Activated CD4-positive, alpha-beta T cell treated with anti-CD3 and anti-CD28 coated beads for 36 hours (primary cell): Measurements from ENCODE around the gene RGS17. TPM values are rescaled to one million over a fixed set of nuclear protein-coding genes. Genes with fewer than 3 reads are reported as not detected.

Experiments
- ATAC-seq: fragments of 200-7000 bp; cut with Tn5 transposase; one replicate; pipeline ENCODE4 v1.10.0; 2021; ENCODE audit warnings: mild to moderate bottlenecking, moderate library complexity
- CTCF ChIA-PET: fragments of 350-600 bp; sonication (Branson Sonifier 250); formaldehyde crosslinking; loops from one replicate; lab custom pipeline; 2021; ENCODE audit warnings: antibody characterized with exemption; lab: Charles Lee
- POLR2A ChIA-PET: fragments of 350-600 bp; sonication (Branson Sonifier 250); formaldehyde crosslinking; loops from one replicate; lab custom pipeline; 2021; ENCODE audit warnings: antibody characterized with exemption, inconsistent platforms; lab: Charles Lee
- DNase-seq: peaks from one replicate; pipeline ENCODE4 v3.0.0-alpha.2; 2020
- H3K27ac Mint-ChIP-seq: one replicate; pipeline ENCODE4 v1.8.0; 2021; ENCODE audit warnings: mixed read lengths
- H3K27me3 Mint-ChIP-seq: one replicate; pipeline ENCODE4 v1.8.0; 2021; ENCODE audit warnings: mixed read lengths
- H3K36me3 Mint-ChIP-seq: one replicate; pipeline ENCODE4 v1.8.0; 2021; ENCODE audit warnings: low read depth, mixed read lengths
- H3K4me1 Mint-ChIP-seq: one replicate; pipeline ENCODE4 v1.8.0; 2021; ENCODE audit warnings: mixed read lengths
- H3K4me3 Mint-ChIP-seq: one replicate; pipeline ENCODE4 v1.8.0; 2021; ENCODE audit warnings: mild to moderate bottlenecking, moderate library complexity, mixed read lengths
- H3K9me3 Mint-ChIP-seq: one replicate; pipeline ENCODE4 v1.8.0; 2021; ENCODE audit warnings: low read depth, mixed read lengths
- intact Hi-C, 2 experiments: fragments of 100-400 bp; cut with DNase I in 1 of 2; cut with micrococcal nuclease in 1 of 2; formaldehyde crosslinking; loops; one replicate each; pipeline versions ENCODE4 v1.14.2 to v1.15.1; 2022 to 2024; cut with DNase I, micrococcal nuclease
- total RNA-seq, 2 experiments: library from RNA; stranded (reverse); gene quantifications; one replicate each; pipeline ENCODE4 v1.2.3, GENCODE V29; 2021

RGS17 gene
- total RNA-seq, 2 experiments from 2014 or later = not detected

DNA sequence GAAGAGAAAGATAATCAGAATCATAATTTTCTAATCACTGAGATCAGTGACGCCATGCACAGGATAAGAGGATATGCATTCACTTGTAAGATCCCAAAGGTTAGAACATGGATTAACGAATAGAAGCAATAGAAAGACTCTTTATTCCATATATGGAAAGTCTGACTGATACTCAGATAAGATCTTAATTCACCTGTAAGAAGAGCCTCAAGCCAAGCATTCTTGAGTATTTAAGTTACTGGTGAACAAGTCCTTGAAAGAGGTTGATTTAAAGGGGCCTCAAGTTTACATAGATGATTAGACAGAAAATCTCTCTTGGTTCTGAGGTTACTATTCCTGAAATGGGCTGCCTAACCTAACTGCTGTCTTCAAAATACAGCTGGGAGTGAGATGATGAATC, 74.8 kb downstream of the RGS17 start:
- Mint-ChIP-seq H3K27ac (no peak overlapping the region), H3K27me3 (peaks cover 21% of the 10 kb centered on the region), H3K4me3 (no peak overlapping the region), H3K9me3 (no peaks in the 10 kb centered on the region), H3K4me1 (no peaks in the 10 kb centered on the region), H3K36me3 (no peaks in the 10 kb centered on the region)
- ChIA-PET POLR2A (no interaction called here), CTCF (no interaction called here)
- intact Hi-C loops = no loop called here
- ATAC-seq (no peak), DNase-seq (no peak)

DNA sequence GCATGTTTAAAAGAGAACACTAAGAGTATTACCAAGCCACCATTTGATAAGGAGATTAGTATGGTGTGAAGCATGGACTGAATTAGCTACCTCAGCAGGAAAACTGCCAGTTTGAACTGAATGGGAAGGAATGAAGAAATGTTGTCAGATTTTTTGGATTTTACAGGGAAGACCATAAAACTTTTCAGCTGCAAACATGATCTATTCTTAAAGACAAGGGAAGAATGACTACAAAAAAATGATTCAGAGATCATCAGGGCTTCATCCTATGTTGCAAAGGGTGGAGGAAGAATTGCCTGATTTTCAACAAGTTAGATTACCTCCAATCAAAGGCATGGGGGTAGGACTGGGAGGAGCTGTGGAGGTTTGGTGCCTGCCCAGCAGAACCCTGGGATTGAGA, 79.3 kb downstream of the RGS17 start:
- CTCF ChIA-PET = interaction anchor here (0.7 to 1.1 kb wide), 2 partner anchors 21 to 735 kb away, joined by 3 read pairs; no protein-coding TSS in a partner anchor
- POLR2A ChIA-PET = no interaction called here
- DNase-seq (no peak), ATAC-seq (no peak)
- Mint-ChIP-seq H3K27me3 (peaks cover 12% of the 10 kb centered on the region), H3K4me1 (no peaks in the 10 kb centered on the region), H3K27ac (no peak overlapping the region), H3K4me3 (no peak overlapping the region), H3K9me3 (no peaks in the 10 kb centered on the region), H3K36me3 (no peaks in the 10 kb centered on the region)
- intact Hi-C loops = no loop called here

DNA sequence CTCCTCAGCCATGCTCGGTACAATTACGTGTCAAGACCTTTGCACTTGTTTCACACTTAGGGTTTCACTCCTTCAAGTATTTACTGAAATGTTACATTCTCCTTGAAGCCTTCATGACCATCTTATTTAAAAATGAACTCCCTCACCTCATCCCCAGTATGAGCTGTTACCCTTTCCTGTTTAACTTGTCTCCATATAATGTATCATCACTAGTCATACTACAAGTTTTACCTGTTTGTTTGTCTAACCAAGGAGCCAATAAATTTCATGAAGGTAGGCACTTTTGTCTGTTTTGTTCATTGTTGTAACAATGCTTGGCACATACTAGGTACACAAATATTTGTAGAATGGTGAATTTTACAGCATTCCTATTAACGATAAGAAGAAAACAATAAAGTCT, 82.5 kb downstream of the RGS17 start:
- ChIA-PET CTCF (interaction anchor here (1.1 kb wide), 1 partner anchor 15 kb away, joined by 3 read pairs; no protein-coding TSS in a partner anchor), POLR2A (no interaction called here)
- no peak overlapping the region for H3K4me3 Mint-ChIP-seq
- H3K36me3 Mint-ChIP-seq = no peaks in the 10 kb centered on the region
- peaks cover 5% of the 10 kb centered on the region for H3K27me3 Mint-ChIP-seq
- no peaks in the 10 kb centered on the region for H3K9me3 Mint-ChIP-seq
- DNase-seq (no peak), ATAC-seq (no peak)
- intact Hi-C loops = no loop called here
- no peaks in the 10 kb centered on the region for H3K4me1 Mint-ChIP-seq
- no peak overlapping the region for H3K27ac Mint-ChIP-seq

DNA sequence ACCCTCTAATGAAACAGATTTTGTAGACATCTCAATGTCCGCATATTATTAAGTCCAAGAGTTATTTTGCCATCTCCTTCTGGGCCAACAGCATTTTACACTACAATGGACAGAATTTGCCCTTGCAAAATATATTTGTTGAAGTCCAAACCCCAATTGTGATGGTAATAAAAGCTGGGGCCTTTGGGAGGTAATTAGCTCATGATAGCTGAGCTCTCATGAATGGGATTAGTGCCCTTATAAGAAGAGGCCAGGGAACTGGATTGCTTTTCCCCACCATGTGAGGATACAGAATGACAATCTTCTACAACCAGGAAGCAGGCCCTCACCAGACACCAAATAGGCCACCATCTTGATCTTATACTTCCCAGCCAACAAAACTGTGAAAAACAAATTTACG, 83.7 kb downstream of the RGS17 start:
- Mint-ChIP-seq H3K9me3 (no peaks in the 10 kb centered on the region), H3K4me3 (no peak overlapping the region), H3K4me1 (no peaks in the 10 kb centered on the region), H3K27ac (no peak overlapping the region), H3K27me3 (peaks cover 5% of the 10 kb centered on the region), H3K36me3 (no peaks in the 10 kb centered on the region)
- ATAC-seq (no peak), DNase-seq (no peak)
- ChIA-PET POLR2A (no interaction called here), CTCF (no interaction called here)
- intact Hi-C loops = no loop called here

DNA sequence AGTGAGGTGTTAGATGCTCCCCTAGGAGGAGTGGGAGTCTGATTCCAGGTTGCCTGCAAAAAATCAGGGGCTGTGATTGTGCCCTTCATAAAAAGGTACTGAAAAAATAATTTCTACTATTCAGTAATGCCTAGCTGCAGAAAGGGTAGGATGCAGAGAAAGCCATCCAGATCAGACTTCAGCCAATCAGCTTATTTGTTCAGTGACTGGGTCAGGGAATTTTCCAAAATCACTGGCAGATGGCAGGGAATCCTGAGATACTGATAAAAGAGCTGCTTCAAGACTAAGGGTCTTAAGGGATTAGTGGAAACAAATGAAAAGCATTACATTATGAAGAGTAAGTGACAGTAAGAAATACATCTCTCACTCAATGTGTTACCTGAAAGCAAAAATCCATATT, 85.8 kb downstream of the RGS17 start:
- ATAC-seq = no peak
- no peaks in the 10 kb centered on the region for H3K4me1 Mint-ChIP-seq
- H3K9me3 Mint-ChIP-seq = no peaks in the 10 kb centered on the region
- POLR2A ChIA-PET = no interaction called here
- no peak overlapping the region for H3K4me3 Mint-ChIP-seq
- no peaks in the 10 kb centered on the region for H3K36me3 Mint-ChIP-seq
- intact Hi-C loops = no loop called here
- DNase-seq = no peak
- no peaks in the 10 kb centered on the region for H3K27me3 Mint-ChIP-seq
- H3K27ac Mint-ChIP-seq = no peak overlapping the region
- CTCF ChIA-PET = interaction anchor here (0.6 kb wide), 1 partner anchor 18 kb away, joined by 3 read pairs; no protein-coding TSS in a partner anchor

DNA sequence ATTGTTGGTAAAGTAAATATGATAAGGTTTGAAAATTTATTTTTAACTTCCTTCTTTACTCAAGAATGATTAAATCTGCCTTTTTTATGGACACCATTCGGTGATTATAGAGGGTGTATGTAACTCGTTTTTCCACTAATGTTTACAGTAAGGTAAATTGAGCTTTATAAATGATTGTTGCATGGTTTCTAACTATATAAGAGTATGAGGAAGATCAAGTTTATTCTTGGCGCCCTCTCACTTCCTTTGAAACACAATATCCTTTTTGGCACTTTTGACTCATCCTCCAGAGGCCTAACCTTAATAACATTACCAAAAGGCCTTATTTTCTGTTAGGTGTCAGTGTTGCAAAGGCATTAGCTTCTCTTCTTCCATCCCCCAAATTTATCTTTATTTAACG, 86.8 kb downstream of the RGS17 start:
- Mint-ChIP-seq H3K36me3 (no peaks in the 10 kb centered on the region), H3K4me3 (no peak overlapping the region), H3K27ac (no peak overlapping the region), H3K27me3 (no peaks in the 10 kb centered on the region), H3K9me3 (no peaks in the 10 kb centered on the region), H3K4me1 (no peaks in the 10 kb centered on the region)
- intact Hi-C loops = no loop called here
- DNase-seq = no peak
- ChIA-PET POLR2A (no interaction called here), CTCF (no interaction called here)
- no peak for ATAC-seq

DNA sequence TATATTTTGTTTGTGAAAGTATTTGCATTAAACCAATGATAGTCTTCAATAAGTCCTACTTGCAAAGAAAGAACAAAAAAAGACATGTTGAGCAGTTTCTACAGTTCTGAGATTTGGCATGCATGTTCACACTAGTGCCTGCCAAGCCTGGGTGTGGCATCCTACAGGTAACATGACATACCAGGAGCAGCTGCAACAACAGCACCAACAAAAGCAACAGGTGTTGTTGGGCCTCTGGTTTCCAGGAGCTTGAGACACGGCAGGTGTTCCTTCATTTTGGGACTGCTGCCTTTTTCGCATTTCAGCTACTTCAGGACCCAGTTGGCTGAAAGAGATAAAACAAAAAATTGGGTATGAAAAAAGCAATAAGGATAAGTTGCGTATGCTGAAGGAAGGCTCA, 87.4 kb downstream of the RGS17 start:
- Mint-ChIP-seq H3K4me3 (no peak overlapping the region), H3K27ac (no peak overlapping the region), H3K9me3 (no peaks in the 10 kb centered on the region), H3K27me3 (no peaks in the 10 kb centered on the region), H3K36me3 (no peaks in the 10 kb centered on the region), H3K4me1 (no peaks in the 10 kb centered on the region)
- intact Hi-C loops = no loop called here
- CTCF ChIA-PET = no interaction called here
- DNase-seq (no peak), ATAC-seq (no peak)
- POLR2A ChIA-PET = no interaction called here

DNA sequence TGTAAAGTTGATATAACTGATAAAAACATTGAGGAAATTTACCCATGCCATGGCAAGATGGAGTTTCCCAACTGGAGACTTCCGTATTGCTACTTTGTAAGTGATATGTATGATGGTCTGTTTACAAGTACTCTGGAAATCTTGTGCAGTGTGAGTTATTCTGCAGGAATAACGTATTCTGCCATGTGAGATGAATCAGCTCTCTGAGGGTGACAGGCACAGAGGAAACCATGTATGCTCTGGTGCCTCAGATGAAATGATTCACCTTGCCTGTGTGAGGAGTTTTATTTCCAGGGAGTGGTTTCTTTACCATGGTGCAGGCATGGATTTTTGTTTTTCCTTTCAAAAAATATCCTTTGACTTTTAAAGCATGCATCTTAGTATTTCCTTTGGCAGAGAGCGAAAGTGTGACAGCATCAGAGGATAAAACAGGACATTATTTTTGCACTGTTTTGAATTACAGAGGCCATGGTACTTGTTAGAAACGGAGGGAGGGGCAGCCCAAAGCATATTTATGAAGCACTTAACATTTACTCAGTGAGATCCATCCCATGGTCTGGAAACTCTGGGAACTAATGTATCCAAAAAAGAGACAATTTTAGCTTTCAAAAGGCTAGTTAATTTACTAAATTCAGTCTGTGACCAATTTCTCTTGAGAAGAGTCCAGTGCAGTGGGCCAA, 92.6 kb downstream of the RGS17 start:
- intact Hi-C loops = no loop called here
- POLR2A ChIA-PET = no interaction called here
- Mint-ChIP-seq H3K4me1 (no peaks in the 10 kb centered on the region), H3K4me3 (no peak overlapping the region), H3K27ac (no peak overlapping the region), H3K36me3 (no peaks in the 10 kb centered on the region), H3K9me3 (no peaks in the 10 kb centered on the region), H3K27me3 (peaks cover 2% of the 10 kb centered on the region)
- DNase-seq = no peak
- CTCF ChIA-PET = interaction anchor here (0.6 to 0.8 kb wide), 2 partner anchors 85 to 180 kb away, joined by 3 read pairs; no protein-coding TSS in a partner anchor
- ATAC-seq = no peak

DNA sequence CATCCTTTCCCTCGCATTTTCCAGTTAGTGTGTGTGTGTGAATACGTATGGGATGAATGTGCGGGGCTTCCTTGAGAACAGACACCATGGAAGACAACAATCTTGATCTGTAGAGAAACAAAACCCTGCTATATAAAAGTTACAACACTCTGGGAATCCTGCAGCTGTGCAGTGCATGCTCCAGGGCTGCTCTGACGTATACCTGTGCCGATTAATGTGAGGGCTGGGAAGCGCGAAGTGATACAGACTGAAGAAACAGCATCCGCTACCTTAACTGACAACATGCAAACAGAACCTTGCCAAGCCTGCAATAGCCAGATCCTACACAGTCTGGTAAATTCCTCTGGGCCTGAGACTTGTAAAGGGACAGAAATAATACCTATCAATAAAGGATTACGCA, 96.9 kb downstream of the RGS17 start:
- CTCF ChIA-PET = interaction anchor here (1.2 kb wide), 1 partner anchor 15 kb away, joined by 3 read pairs; no protein-coding TSS in a partner anchor
- peaks cover 12% of the 10 kb centered on the region for H3K27me3 Mint-ChIP-seq
- H3K4me3 Mint-ChIP-seq = no peak overlapping the region
- intact Hi-C loops = loop anchor here (5.0 kb wide), 2 partner anchors 278 to 478 kb away; no protein-coding TSS in a partner anchor
- DNase-seq (no peak), ATAC-seq (no peak)
- H3K4me1 Mint-ChIP-seq = no peaks in the 10 kb centered on the region
- POLR2A ChIA-PET = no interaction called here
- H3K27ac Mint-ChIP-seq = no peak overlapping the region
- no peaks in the 10 kb centered on the region for H3K36me3 Mint-ChIP-seq
- H3K9me3 Mint-ChIP-seq = no peaks in the 10 kb centered on the region

DNA sequence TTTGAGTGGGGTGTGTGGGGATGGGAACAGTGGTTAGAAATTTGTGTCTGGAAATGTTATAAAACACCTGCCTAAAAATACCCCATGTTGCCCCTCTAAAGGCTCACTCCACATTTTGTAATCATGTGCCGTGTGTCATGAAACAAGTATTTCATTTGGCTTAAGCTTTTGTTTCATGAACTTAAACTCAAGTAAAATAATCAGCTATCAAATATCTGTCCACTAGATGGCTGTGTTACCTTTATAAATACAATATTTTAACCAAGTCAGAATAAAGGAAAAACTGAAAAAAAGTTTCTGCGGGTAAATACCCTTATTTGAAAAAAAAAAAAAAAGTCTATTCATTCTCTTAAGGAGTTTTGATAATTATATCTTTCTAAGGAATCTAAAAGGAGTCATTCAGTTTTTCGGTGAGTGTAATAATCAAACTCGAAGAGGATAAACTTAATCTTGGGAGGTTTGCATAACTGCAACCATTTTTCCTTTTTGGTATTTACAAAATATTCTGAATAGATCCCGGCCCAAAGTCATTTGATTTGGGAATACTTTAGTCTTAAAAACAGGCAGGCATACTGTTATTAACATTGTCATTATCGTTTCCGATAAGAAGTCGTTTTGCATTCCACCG, 98.7 kb downstream of the RGS17 start:
- intact Hi-C loops = loop anchor here (1.0 to 5.0 kb wide), 3 partner anchors 280 to 480 kb away; no protein-coding TSS in a partner anchor

DNA sequence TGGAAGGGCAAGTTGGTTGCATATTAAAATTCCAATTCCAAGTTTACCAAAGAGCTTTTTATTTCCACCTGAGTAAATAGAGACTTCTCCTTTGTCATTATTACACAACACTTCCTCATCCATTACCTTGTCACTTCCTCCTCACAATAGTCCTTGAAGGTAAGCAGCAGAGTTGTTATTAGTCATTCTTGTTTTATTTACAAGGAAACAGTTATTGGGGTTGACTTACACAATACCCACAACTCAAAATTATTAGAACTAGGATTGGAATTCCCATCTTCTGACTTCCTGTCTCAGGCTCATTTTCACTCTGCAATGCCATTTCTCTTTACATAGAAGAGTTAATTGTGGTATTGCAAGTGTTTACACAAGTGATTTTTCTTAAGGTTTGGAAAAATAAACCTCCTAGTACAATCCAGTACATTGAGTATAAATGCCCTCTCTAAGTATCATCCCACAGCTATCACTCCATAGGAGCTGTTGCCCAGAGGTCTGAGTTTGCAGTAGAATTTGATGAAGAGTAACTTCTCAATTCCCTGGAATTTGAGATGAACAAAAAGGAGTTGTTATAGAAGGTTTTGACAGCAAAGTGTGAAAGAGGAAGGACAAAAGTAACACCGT, 99.6 kb downstream of the RGS17 start:
- no peak for DNase-seq
- Mint-ChIP-seq H3K4me3 (no peak overlapping the region), H3K27me3 (peaks cover 20% of the 10 kb centered on the region), H3K9me3 (no peaks in the 10 kb centered on the region), H3K4me1 (no peaks in the 10 kb centered on the region), H3K27ac (no peak overlapping the region), H3K36me3 (no peaks in the 10 kb centered on the region)
- intact Hi-C loops = loop anchor here (5.0 kb wide), 2 partner anchors 281 to 481 kb away; no protein-coding TSS in a partner anchor
- ChIA-PET POLR2A (no interaction called here), CTCF (interaction anchor here (0.7 to 1.1 kb wide), 3 partner anchors 20 to 618 kb away, joined by 3 to 5 read pairs (median 3); no protein-coding TSS in a partner anchor)
- no peak for ATAC-seq

More for the DNA sequence above, 98.7 kb downstream of the RGS17 start:
- ATAC-seq (no peak), DNase-seq (no peak)
- Mint-ChIP-seq H3K36me3 (no peaks in the 10 kb centered on the region), H3K9me3 (no peaks in the 10 kb centered on the region), H3K27ac (no peak overlapping the region), H3K4me1 (no peaks in the 10 kb centered on the region), H3K4me3 (no peak overlapping the region), H3K27me3 (peaks cover 15% of the 10 kb centered on the region)
- ChIA-PET POLR2A (no interaction called here), CTCF (interaction anchor here (0.6 to 1.0 kb wide), 2 partner anchors 203 to 280 kb away, joined by 3 to 5 read pairs; no protein-coding TSS in a partner anchor)
